Panc1 (cell line): ENCODE measurements around the gene STAM2.
"Not testable (repeated sequence)": the region's sequence is repeated elsewhere in the genome, so short reads cannot be mapped to it uniquely, and the experiment has no call there.

Experiments used
- CTCF ChIP-seq: fragments of 450-650 bp; IDR thresholded peaks from 2 replicates; pipeline ENCODE4 v1.5.1; 2017; ENCODE audit warnings: mild to moderate bottlenecking
- POLR2AphosphoS5 ChIP-seq: IDR thresholded peaks from 2 replicates; pipeline ENCODE4 v1.6.1; 2012; ENCODE audit warnings: mild to moderate bottlenecking, low read depth, low read length, moderate library complexity
- SIN3A ChIP-seq: IDR thresholded peaks from 2 replicates; pipeline ENCODE4 v1.6.1; 2012; ENCODE audit warnings: low read depth, mild to moderate bottlenecking, low read length, moderate library complexity, borderline replicate concordance; ENCODE audit not compliant: insufficient read depth

GRCh38 chr2:152167470-152167869 lies 8.1 kb downstream of the STAM2 start:
- not testable (repeated sequence) for TF ChIP-seq CTCF, POLR2AphosphoS5, SIN3A
